ENCODE measurements around the gene PPIL6. TPM values are rescaled to one million over a fixed set of nuclear protein-coding genes. Genes with fewer than 3 reads are reported as not detected.
A peak's percentile ranks its signal among the peaks of the same experiment; 100 is the strongest.
"Not testable (repeated sequence)": the region's sequence is repeated elsewhere in the genome, so short reads cannot be mapped to it uniquely, and the experiment has no call there.

PPIL6 gene
- total RNA-seq, 2 donors from 2014 or later: 0.39 TPM; not detected in 1

DNA sequence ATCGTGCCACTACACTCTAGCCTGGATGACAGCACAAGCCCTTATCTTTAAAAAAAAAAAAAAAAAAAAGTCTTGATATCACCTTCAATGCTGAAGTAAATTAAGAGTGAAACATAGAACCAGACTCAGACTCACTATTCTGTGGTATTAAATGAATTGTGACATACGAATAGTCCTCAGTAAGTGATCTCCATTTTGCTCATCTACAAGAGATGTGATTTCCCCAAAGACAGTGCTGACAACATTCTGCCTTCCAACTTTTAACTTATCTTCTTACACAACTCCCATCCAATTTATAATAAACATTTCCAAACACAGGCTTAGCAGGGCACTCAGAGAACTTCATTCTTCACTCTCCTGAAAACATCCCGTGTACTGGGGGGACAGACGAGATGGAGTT lies 34.6 kb upstream of the PPIL6 start:
- peak; percentile 73 for ATAC-seq (replicated peaks)
- Mint-ChIP-seq H3K4me1 (peaks cover 58% of the 10 kb centered on the region), H3K27ac (peak overlapping the region; percentile 54), H3K9me3 (no peaks in the 10 kb centered on the region), H3K4me3 (peak overlapping the region; percentile 79), H3K27me3 (no peaks in the 10 kb centered on the region), H3K36me3 (ENCODE audit: low read depth) (peaks cover 100% of the 10 kb centered on the region)

DNA sequence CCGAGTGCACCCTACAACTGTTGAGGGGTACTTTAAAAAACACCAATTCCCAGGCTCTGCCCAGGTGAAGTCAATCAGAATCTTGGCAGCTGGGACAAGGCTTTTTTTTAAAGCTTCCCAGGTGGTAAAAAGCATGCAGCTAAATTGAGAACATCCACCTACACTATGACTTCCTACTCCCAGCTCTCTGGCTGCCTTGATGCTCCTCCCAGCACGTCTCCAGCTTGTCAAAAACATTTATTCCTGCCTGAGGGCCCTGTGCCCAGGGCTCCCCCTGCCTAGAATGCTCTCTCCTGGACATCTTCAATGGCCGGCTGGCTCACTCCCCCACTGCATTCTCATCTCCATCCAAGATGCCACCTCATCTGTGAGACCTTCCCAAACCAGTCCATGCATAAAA lies 32.7 kb upstream of the PPIL6 start:
- peak overlapping the region; percentile 57 for H3K27ac Mint-ChIP-seq
- ATAC-seq (replicated peaks): no peak

DNA sequence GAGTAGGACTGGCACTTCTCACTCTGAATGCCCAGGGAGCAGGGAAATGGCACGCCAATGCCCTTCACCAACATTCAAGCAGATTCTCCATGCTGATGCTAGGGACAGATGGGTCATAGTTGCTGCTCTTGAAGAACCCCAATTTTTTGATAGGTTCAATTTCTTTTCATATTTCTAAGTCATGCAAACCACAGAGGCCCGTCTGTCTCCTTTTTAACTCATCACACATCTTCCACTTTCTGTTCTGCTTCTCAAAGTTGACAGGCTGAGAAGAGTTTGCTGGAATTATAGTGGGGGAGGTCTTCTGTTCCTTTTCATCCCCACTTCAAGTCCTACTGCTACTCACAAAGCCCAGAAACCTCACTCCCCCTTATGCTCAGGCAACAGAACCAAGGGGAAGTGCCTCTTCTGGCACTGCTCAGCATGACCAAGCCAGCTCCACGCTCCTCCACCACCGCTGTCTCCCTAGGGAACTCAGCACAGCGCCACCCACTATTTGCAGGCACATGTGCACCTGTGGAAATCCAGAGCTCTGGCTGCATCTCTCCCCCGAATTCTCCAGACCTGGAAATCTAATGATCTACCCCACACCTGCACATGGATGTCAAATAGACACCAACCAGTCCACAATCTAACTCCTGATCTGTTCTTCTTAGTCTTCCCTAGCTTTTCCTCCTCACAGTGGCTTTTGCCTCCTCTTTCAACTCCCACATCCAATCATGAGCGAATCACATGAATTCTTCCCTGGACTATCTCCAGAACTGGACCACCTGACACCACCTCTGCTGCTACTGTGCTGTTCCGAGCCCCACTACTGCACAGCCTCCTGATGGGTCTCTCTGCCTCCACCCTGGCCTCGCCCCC lies 31.9 kb upstream of the PPIL6 start:
- Mint-ChIP-seq H3K27me3 (no peaks in the 10 kb centered on the region), H3K9me3 (no peaks in the 10 kb centered on the region), H3K4me1 (peaks cover 51% of the 10 kb centered on the region), H3K4me3 (peak overlapping the region; percentile 43), H3K27ac (peak overlapping the region; percentile 57), H3K36me3 (ENCODE audit: low read depth) (peaks cover 100% of the 10 kb centered on the region)
- peak; percentile 69 for ATAC-seq (replicated peaks)

More for the DNA sequence above, 32.7 kb upstream of the PPIL6 start:
- Mint-ChIP-seq H3K9me3 (no peaks in the 10 kb centered on the region), H3K4me1 (peaks cover 52% of the 10 kb centered on the region), H3K36me3 (ENCODE audit: low read depth) (peaks cover 100% of the 10 kb centered on the region), H3K27me3 (no peaks in the 10 kb centered on the region), H3K4me3 (peak overlapping the region; percentile 43)

DNA sequence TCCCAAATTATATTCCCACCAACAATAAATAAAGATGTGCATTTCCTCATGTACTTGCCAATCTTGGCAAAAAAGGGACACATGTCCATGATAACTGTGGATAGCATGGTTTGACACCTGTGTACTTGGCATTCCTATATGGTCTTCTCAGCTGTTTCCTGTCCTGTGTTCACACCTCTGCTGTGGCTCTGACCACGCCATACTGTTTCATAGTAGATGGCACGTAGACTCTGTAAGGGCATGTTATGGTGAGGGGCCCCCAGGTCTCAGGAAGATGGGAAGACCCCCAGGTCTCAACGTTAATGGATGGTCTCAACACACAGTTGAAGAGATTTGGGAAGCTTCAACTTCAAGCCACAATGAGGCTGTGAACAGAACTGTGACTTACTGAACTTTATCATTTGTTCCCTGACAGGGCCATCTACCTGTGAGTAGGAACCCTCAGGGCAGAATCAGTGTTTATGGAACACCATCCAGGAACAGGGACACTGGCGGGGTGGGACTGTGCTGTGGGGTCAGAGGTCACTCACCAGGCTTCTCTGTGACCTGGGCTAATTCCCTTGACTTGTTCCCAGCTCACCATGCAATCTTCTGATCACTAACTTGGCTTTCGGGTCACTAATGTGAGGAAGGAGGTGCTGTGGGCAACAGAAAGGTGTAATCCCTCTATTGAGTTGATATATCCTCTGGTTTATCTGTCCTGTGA lies 30.8 kb upstream of the PPIL6 start:
- no peaks in the 10 kb centered on the region for H3K27me3 Mint-ChIP-seq
- H3K36me3 Mint-ChIP-seq (ENCODE audit: low read depth): peaks cover 100% of the 10 kb centered on the region
- no peaks in the 10 kb centered on the region for H3K9me3 Mint-ChIP-seq
- no peak for ATAC-seq (replicated peaks)
- H3K27ac Mint-ChIP-seq: peak overlapping the region; percentile 57
- peak overlapping the region; percentile 43 for H3K4me3 Mint-ChIP-seq
- peaks cover 51% of the 10 kb centered on the region for H3K4me1 Mint-ChIP-seq

DNA sequence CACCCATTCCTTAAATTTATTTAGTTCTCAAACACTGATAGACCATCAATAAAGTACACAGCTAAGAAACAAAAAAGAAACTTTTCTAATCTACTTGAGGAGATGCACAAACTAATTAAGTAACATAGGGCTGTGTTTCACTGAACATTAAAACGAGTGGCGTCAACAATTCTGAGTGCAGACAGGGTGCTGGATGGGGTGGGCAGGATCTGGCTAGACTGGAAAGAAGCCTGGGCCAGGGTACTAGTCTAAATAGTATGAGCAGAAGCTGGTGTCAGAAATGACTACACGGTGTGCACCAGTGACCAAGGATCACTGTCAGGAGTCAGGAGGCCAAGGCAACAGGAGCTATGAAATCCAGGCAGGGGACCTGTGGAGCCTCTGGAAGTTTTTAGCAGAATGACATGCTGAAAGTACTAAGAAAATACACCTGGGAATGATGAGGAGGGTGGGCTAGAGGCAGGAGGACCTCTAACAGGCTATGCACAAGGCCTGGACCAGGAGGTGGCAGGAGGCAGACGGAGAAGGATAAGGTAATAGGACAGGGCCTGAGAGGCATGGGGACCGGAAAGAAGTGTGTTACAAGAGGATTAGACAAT lies 29.3 kb upstream of the PPIL6 start:
- ATAC-seq (replicated peaks): no peak
- H3K4me1 Mint-ChIP-seq: peaks cover 44% of the 10 kb centered on the region
- no peak overlapping the region for H3K27ac Mint-ChIP-seq
- no peaks in the 10 kb centered on the region for H3K9me3 Mint-ChIP-seq
- H3K4me3 Mint-ChIP-seq: no peak overlapping the region
- H3K36me3 Mint-ChIP-seq (ENCODE audit: low read depth): peaks cover 100% of the 10 kb centered on the region
- no peaks in the 10 kb centered on the region for H3K27me3 Mint-ChIP-seq

DNA sequence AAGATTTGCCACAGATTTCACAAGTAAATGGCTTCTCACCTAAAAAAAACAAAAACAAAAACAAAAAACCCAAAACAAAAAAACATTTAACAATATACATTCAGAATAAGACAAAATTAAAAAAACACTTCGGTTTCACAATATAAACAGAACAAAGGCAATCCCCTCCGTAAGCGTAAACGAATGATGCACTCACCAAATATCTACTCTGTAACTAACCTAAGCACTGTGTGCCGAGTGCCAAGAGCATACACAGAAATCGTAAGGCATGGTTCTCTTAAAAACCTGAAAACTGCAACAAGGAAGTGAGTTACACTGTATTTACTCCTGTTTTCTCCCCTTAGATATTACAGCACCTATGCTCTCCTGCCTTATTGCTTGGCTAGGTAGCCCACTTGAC lies 27.3 kb upstream of the PPIL6 start:
- Mint-ChIP-seq H3K9me3 (no peaks in the 10 kb centered on the region), H3K27ac (peak overlapping the region; percentile 42), H3K36me3 (ENCODE audit: low read depth) (peaks cover 100% of the 10 kb centered on the region), H3K4me3 (no peak overlapping the region), H3K4me1 (peaks cover 38% of the 10 kb centered on the region), H3K27me3 (no peaks in the 10 kb centered on the region)
- no peak for ATAC-seq (replicated peaks)

DNA sequence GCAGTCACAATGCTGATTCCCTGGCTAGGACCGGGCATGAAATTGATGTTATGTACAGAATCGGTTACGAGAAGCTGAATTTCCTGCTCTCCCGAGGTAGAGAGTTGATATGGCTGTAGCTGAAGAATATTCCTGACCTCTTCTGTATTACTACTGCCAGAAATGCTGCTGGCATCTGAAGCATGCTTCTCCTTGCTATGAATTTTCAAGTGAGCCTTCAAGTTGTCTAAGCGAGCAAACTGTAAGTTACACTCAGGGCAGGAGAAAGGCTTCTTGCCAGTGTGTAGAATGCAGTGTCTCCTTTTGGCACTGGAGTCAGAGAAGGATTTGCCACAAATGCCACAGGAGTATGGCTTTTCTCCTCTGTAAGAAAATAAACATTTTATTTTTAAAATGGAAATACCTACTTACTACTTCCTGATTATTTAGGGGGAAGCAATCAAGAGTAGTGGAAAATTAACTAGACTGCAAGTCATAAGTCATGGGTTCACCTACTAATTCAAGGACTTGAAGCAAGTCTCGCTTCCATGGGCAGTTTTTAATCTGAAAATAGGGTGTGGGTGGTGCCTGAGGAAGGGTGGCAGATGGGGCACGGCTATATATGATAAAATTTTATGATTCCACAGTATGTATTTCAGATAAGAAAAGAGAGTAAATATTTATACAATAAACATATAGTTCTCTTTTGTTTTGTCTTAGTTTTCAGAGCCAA lies 25.9 kb upstream of the PPIL6 start:
- Mint-ChIP-seq H3K27ac (peak overlapping the region; percentile 81), H3K36me3 (ENCODE audit: low read depth) (peaks cover 100% of the 10 kb centered on the region), H3K9me3 (peaks cover 6% of the 10 kb centered on the region), H3K4me1 (peaks cover 34% of the 10 kb centered on the region), H3K27me3 (no peaks in the 10 kb centered on the region), H3K4me3 (no peak overlapping the region)
- ATAC-seq (replicated peaks): no peak

DNA sequence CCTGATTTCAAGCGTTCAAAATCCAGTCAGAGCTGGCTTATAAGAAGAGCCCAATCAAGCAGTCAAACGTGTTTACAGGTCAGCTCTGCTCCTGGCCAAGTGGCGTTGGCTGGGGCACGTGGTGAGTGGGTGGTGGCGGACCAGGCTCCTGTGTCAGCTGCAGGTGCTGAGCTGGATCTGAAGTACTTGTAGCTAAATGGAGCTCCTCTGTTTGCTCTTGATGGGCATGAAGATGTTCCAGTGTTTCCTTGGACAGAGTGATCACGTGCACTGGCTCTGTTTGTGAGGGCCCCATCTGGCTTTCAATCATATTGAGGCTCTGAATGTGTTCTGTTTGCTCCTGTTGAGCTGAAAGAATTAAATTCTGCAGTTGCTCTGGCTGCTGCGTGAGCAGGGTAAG lies 25.3 kb upstream of the PPIL6 start:
- H3K36me3 Mint-ChIP-seq (ENCODE audit: low read depth): peaks cover 100% of the 10 kb centered on the region
- H3K27me3 Mint-ChIP-seq: no peaks in the 10 kb centered on the region
- H3K9me3 Mint-ChIP-seq: peaks cover 6% of the 10 kb centered on the region
- H3K4me1 Mint-ChIP-seq: peaks cover 33% of the 10 kb centered on the region
- H3K27ac Mint-ChIP-seq: peak overlapping the region; percentile 81
- ATAC-seq (replicated peaks): no peak
- H3K4me3 Mint-ChIP-seq: no peak overlapping the region

DNA sequence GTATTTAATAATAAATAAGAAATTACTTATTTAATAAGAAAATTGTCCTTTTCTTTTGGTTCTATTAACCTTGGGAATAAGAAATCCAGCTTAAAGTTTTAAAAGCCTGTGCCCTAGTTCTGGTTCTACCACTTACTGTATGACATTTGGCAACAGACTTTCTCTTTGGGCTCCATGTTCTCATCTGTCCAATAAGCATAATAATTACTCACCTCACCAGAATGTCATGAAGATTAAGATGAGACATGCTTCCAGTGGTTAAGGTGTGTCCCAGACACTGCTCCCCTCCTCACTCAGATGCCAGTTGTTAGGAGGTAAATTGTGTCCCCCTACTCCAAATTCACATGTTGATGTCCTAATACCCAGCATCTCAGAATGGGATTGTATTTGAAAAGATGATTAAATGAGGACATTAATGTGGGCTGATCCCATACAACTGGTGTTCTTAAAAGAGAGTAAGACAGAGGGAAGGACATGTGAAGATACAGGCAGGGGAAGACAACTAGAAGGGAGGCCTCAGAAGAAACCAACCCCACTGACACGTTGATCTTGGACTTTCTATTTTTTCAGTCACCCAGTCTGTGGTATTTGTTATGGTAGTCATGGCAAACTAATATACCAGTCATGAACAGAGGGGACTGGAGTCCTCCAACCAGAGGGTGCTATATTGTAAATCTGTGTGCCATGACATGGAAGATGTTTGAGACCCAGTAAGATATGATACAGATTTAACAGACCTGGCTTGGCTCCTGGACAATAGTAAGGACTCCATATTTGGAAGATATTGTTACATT lies 21.5 kb upstream of the PPIL6 start:
- Mint-ChIP-seq H3K27me3 (no peaks in the 10 kb centered on the region), H3K9me3 (peaks cover 6% of the 10 kb centered on the region), H3K27ac (peak overlapping the region; percentile 82), H3K36me3 (ENCODE audit: low read depth) (peaks cover 74% of the 10 kb centered on the region), H3K4me1 (peaks cover 43% of the 10 kb centered on the region), H3K4me3 (peak overlapping the region; percentile 36)
- peak; percentile 45 for ATAC-seq (replicated peaks)

DNA sequence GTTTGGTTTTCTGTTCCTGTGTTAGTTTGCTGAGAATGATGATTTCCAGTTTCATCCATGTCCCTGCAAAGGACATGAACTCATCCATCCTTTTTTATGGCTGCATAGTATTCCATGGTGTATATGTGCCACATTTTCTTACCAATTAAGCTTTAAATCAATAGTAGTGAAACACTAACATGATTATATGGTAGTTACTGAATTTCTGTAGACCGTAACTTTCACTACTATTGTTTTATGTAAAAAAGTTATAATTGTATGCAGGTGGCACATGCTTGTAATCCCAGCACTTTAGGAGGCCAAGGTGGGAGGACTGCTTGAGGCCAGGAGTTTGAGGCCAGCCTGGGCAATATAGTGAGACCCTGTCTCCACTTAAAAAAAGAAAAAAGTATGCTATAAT lies 20.8 kb upstream of the PPIL6 start:
- not testable (repeated sequence) for H3K27ac Mint-ChIP-seq; H3K27me3 Mint-ChIP-seq; H3K4me3 Mint-ChIP-seq; ATAC-seq (replicated peaks); H3K9me3 Mint-ChIP-seq
- Mint-ChIP-seq H3K36me3 (ENCODE audit: low read depth) (peaks cover 67% of the 10 kb centered on the region), H3K4me1 (peaks cover 46% of the 10 kb centered on the region)

DNA sequence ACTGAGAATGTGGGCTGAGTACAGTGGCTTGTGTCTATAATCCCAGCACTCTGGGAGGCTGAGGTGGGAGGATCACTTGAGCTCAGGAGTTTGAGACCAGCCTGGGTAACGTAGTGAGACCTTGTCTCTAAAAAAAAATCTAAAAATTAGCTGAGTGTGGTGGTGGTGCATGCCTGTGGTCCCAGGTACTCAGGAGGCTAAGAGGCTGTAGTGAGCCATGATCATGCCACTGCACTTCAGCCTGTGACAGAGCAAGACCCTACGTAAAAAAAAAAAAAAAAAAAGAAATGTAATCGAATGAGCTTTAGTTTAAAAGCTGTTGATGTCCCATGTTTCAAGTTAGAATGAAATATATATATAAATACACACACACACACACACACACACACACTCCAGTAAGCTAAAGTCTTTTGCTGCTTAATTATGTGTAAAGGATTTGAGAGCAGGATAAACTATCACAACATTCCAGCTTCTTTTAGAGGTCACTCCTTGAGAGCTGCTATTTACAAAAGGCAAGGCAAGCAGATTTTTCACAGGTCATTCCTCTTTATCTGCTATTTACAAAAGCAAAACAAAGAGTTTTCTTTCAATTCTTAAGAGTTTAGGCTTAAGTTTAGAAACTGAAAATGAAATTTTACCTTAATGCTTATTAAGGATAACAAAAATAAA lies 19.9 kb upstream of the PPIL6 start:
- Mint-ChIP-seq H3K36me3 (ENCODE audit: low read depth) (peaks cover 59% of the 10 kb centered on the region), H3K9me3 (peaks cover 6% of the 10 kb centered on the region), H3K4me3 (no peak overlapping the region), H3K27me3 (no peaks in the 10 kb centered on the region), H3K4me1 (peaks cover 42% of the 10 kb centered on the region), H3K27ac (no peak overlapping the region)
- no peak for ATAC-seq (replicated peaks)

DNA sequence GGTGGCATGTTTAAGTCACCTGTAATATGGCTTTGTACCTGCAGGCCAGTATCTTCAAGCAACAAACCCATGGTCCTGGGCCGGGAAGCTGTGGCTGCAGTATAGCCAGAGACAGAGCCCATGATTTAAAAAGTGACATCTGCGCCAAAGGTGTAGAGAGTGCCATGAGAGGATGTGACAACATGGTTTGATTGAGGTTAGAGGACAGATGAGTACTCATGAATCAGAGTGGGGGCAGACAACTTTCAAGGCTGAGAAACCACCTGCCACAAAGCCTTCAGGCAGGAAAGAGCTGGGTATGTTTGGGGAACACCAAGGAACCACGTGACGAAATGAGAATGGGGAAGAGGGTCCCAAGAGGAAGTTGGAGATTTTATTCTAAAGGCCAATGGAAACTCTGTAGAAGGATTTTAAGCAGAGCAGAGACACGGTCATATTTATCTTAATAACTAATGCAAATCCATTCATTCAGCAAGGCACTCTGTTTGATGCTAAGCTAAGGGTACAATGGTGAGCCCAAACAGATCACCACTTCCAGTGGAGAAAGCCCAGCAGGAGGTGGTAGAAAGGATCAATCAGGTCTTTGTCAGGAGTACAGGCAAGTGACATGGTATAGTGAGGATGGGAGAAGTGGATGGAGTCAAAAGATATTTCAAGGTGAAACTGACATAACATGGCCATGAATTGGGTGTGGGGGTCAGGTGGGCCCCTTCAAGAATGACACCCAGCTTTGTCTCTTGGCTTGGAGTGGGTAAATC lies 18.5 kb upstream of the PPIL6 start:
- peaks cover 38% of the 10 kb centered on the region for H3K4me1 Mint-ChIP-seq
- peak overlapping the region; percentile 49 for H3K27ac Mint-ChIP-seq
- H3K27me3 Mint-ChIP-seq: no peaks in the 10 kb centered on the region
- peaks cover 6% of the 10 kb centered on the region for H3K9me3 Mint-ChIP-seq
- peak overlapping the region; percentile 40 for H3K4me3 Mint-ChIP-seq
- peaks cover 50% of the 10 kb centered on the region for H3K36me3 Mint-ChIP-seq (ENCODE audit: low read depth)
- ATAC-seq (replicated peaks): peak; percentile 76
